Ovary (tissue), 3 donors: ENCODE measurements around the gene AIF1L.

ENCODE experiments used
- CTCF ChIP-seq, 3 donors: fragments of 450-650 bp in 2 of 3; fragments of 200-600 bp in 1 of 3; IDR thresholded peaks; one replicate each; pipeline versions ENCODE4 v1.5.1 to v1.8.0; 2016 to 2022; ENCODE audit warnings: antibody characterized with exemption in 3 of 3, mild to moderate bottlenecking in 1 of 3
- EP300 ChIP-seq: sonication (generic); formaldehyde crosslinking; IDR thresholded peaks from one replicate; pipeline ENCODE4 v1.6.1; 2017; ENCODE audit warnings: antibody characterized with exemption
- POLR2A ChIP-seq: fragments of 450-650 bp; IDR thresholded peaks from one replicate; pipeline ENCODE4 v1.6.1; 2017; ENCODE audit warnings: antibody characterized with exemption, mild to moderate bottlenecking, moderate library complexity
- donor health status: DM: no; HTN: no; CAD: no.

GRCh38 chr9:131076347-131077195 lies 19.8 kb upstream of the AIF1L start:
- no peak for TF ChIP-seq EP300
- no peak for TF ChIP-seq CTCF (IDR thresholded peaks at IDR 0.05)
- no peak for TF ChIP-seq POLR2A
